ENCODE measurements around the gene PIH1D1. TPM values are rescaled to one million over a fixed set of nuclear protein-coding genes. Genes with fewer than 3 reads are reported as not detected.

Gene PIH1D1
- total RNA-seq, 4 donors from 2014 or later, result 67.2 to 82.4 (median 72.5) TPM

GRCh38 chr19:49491030-49491803 lies 39.6 kb upstream of the PIH1D1 start:
- peaks cover 7 to 50% of the 10 kb centered on the region in 2 donors for H3K36me3 ChIP-seq
- WGBS, 2 donors (ENCODE audit: low coverage in 1 of 2), result 58 to 92% methylated on average over 4 of the region's 17 CpGs
- TF ChIP-seq POLR2A (IDR thresholded peaks at IDR 0.05) (no peak), EP300 (IDR thresholded peaks at IDR 0.05) (no peak), POLR2AphosphoS5 (IDR thresholded peaks at IDR 0.05) (no peak)
- TF ChIP-seq, protein P1, sequence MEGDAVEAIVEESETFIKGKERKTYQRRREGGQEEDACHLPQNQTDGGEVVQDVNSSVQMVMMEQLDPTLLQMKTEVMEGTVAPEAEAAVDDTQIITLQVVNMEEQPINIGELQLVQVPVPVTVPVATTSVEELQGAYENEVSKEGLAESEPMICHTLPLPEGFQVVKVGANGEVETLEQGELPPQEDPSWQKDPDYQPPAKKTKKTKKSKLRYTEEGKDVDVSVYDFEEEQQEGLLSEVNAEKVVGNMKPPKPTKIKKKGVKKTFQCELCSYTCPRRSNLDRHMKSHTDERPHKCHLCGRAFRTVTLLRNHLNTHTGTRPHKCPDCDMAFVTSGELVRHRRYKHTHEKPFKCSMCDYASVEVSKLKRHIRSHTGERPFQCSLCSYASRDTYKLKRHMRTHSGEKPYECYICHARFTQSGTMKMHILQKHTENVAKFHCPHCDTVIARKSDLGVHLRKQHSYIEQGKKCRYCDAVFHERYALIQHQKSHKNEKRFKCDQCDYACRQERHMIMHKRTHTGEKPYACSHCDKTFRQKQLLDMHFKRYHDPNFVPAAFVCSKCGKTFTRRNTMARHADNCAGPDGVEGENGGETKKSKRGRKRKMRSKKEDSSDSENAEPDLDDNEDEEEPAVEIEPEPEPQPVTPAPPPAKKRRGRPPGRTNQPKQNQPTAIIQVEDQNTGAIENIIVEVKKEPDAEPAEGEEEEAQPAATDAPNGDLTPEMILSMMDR (IDR thresholded peaks at IDR 0.05), result no peak
- H3K9me3 ChIP-seq, result no peaks in the 10 kb centered on the region
- ATAC-seq, result no peak
- H3K27me3 ChIP-seq, result no peaks in the 10 kb centered on the region
- H3K4me1 ChIP-seq, result peaks cover 7 to 47% (median 23%) of the 10 kb centered on the region in 3 donors
- peak overlapping the region in 3 of 4 donors; percentile 35 to 93 (median 49) for H3K27ac ChIP-seq
- H3K4me3 ChIP-seq, result no peak overlapping the region

GRCh38 chr19:49490287-49491029 lies 38.8 kb upstream of the PIH1D1 start:
- peaks cover 7 to 44% (median 22%) of the 10 kb centered on the region in 3 donors for H3K4me1 ChIP-seq
- peaks cover 7 to 58% of the 10 kb centered on the region in 2 donors for H3K36me3 ChIP-seq
- peak overlapping the region in 3 of 4 donors; percentile 49 to 93 (median 90) for H3K27ac ChIP-seq
- no peaks in the 10 kb centered on the region for H3K9me3 ChIP-seq
- 100% methylated on average over 2 of the region's 27 CpGs; no CpG with 5 or more reads in 1 of the 2 donors for WGBS, 2 donors (ENCODE audit: low coverage in 1 of 2)
- TF ChIP-seq POLR2AphosphoS5 (IDR thresholded peaks at IDR 0.05), result no peak
- TF ChIP-seq, protein P1 (IDR thresholded peaks at IDR 0.05), result peak in 1 of 4 experiments; percentile 9
- ATAC-seq, result no peak
- no peaks in the 10 kb centered on the region for H3K27me3 ChIP-seq
- no peak overlapping the region for H3K4me3 ChIP-seq

GRCh38 chr19:49489601-49490167 lies 38.1 kb upstream of the PIH1D1 start:
- WGBS, 2 donors (ENCODE audit: low coverage in 1 of 2), result 60% methylated on average over 3 of the region's 15 CpGs; no CpG with 5 or more reads in 1 of the 2 donors
- peaks cover 7 to 62% of the 10 kb centered on the region in 2 donors for H3K36me3 ChIP-seq
- peaks cover 7 to 39% (median 18%) of the 10 kb centered on the region in 3 donors for H3K4me1 ChIP-seq
- peak overlapping the region in 3 of 4 donors; percentile 90 to 93 (median 93) for H3K27ac ChIP-seq
- no peaks in the 10 kb centered on the region for H3K9me3 ChIP-seq
- no peak for TF ChIP-seq EP300 (IDR thresholded peaks at IDR 0.05)
- TF ChIP-seq, protein P1 (IDR thresholded peaks at IDR 0.05), result no peak
- no peak for TF ChIP-seq POLR2AphosphoS5 (IDR thresholded peaks at IDR 0.05)
- no peak for TF ChIP-seq POLR2A (IDR thresholded peaks at IDR 0.05)
- ATAC-seq, result no peak
- peak overlapping the region in 1 of 2 donors; percentile 73 for H3K4me3 ChIP-seq
- no peaks in the 10 kb centered on the region for H3K27me3 ChIP-seq

DNA sequence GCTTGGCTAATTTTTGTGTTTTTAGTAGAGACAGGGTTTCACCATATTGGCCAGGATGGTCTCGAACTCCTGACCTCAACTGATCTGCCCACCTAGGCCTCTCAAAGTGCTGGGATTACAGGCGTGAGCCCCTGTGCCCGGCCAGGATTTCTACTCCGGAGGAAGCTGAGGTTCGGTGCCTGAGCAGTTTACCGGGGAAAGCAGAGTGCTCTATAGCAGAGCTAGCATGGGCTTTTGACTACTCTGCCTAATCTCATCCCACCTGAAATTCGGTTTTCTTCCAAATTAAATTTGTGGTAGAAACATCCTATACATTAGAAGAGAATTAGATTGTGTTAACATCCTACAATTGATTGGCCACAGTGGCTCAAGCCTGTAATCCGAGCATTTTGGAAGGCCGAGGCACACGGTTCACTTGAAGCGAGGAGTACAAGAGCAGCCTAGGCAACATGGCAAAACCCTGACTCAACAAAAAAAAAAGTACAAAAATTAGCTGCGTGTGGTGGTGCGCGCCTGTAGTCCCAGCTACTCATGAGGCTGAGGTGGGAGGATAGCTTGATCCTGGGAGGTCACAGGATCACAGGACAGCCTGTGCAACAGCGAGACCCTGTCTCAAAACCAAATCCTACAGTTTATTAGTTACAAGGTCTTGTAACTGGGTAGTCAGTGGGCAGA lies 37.4 kb upstream of the PIH1D1 start:
- Histone ChIP-seq H3K36me3 (peaks cover 7 to 68% of the 10 kb centered on the region in 2 donors), H3K27ac (peak overlapping the region; percentile 87 to 93 (median 92)), H3K27me3 (no peaks in the 10 kb centered on the region), H3K4me1 (peaks cover 7 to 39% (median 18%) of the 10 kb centered on the region in 3 donors), H3K4me3 (peak overlapping the region; percentile 73 to 92), H3K9me3 (no peaks in the 10 kb centered on the region)
- 18 to 30% methylated on average over 10 to 14 of the region's 15 CpGs for WGBS, 2 donors (ENCODE audit: low coverage in 1 of 2)
- TF ChIP-seq POLR2AphosphoS5 (IDR thresholded peaks at IDR 0.05) (no peak), POLR2A (IDR thresholded peaks at IDR 0.05) (no peak), EP300 (IDR thresholded peaks at IDR 0.05) (no peak)
- TF ChIP-seq, protein P1 (IDR thresholded peaks at IDR 0.05), result no peak
- ATAC-seq, result no peak
